ENCODE results near the gene GRIK3. TPM values are rescaled to one million over a fixed set of nuclear protein-coding genes. Genes with fewer than 3 reads are reported as not detected.

The GRIK3 gene
- total and polyA plus RNA-seq, 2 experiments from 2014 or later, result 0.31 to 2.9 TPM

GRCh38 chr1:36989241-36989640 is 45.1 kb downstream of the GRIK3 start:
- no peak overlapping the region for H3K4me2 ChIP-seq
- H3K4me1 Mint-ChIP-seq, result no peaks in the 10 kb centered on the region
- no peak for DNase-seq (ENCODE audit: low spot score)

More at GRCh38 chr1:36989241-36989640, 45.1 kb downstream of the GRIK3 start:
- Histone ChIP-seq H3K36me3 (ENCODE audit: insufficient read depth) (no peaks in the 10 kb centered on the region), H3F3A (replicated peaks; ENCODE audit: low read depth) (no peaks in the 10 kb centered on the region), H3K27me3 (ENCODE audit: insufficient read depth) (no peaks in the 10 kb centered on the region), H3K9me2 (ENCODE audit: insufficient read depth) (no peaks in the 10 kb centered on the region), H3K4me1 (ENCODE audit: insufficient read depth) (no peaks in the 10 kb centered on the region), H2AFZ (no peak overlapping the region), H3K79me2 (replicated peaks; ENCODE audit: insufficient read depth) (no peaks in the 10 kb centered on the region), H3K27ac (ENCODE audit: low read depth) (no peak overlapping the region), H4K20me1 (replicated peaks; ENCODE audit: insufficient read depth) (no peaks in the 10 kb centered on the region), H3K4me3 (no peak overlapping the region)
- Mint-ChIP-seq H3K4me3 (no peak overlapping the region), H3K36me3 (ENCODE audit: low read depth) (no peaks in the 10 kb centered on the region), H3K27me3 (ENCODE audit: insufficient read depth, low read depth, poor library complexity) (peaks cover 14% of the 10 kb centered on the region), H3K27ac (0 out of 2 replicates have a peak overlapping the region, but pooled peaks have one; percentile 2), H3K9me3 (no peaks in the 10 kb centered on the region; the same call in 2 of the 3 replicates)
- ATAC-seq, result no peak
- TF ChIP-seq, protein P1, sequence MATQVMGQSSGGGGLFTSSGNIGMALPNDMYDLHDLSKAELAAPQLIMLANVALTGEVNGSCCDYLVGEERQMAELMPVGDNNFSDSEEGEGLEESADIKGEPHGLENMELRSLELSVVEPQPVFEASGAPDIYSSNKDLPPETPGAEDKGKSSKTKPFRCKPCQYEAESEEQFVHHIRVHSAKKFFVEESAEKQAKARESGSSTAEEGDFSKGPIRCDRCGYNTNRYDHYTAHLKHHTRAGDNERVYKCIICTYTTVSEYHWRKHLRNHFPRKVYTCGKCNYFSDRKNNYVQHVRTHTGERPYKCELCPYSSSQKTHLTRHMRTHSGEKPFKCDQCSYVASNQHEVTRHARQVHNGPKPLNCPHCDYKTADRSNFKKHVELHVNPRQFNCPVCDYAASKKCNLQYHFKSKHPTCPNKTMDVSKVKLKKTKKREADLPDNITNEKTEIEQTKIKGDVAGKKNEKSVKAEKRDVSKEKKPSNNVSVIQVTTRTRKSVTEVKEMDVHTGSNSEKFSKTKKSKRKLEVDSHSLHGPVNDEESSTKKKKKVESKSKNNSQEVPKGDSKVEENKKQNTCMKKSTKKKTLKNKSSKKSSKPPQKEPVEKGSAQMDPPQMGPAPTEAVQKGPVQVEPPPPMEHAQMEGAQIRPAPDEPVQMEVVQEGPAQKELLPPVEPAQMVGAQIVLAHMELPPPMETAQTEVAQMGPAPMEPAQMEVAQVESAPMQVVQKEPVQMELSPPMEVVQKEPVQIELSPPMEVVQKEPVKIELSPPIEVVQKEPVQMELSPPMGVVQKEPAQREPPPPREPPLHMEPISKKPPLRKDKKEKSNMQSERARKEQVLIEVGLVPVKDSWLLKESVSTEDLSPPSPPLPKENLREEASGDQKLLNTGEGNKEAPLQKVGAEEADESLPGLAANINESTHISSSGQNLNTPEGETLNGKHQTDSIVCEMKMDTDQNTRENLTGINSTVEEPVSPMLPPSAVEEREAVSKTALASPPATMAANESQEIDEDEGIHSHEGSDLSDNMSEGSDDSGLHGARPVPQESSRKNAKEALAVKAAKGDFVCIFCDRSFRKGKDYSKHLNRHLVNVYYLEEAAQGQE (IDR thresholded peaks at IDR 0.05; ENCODE audit: unreplicated experiment), result no peak
- no peak for TF ChIP-seq CREB1 (CRISPR knock-in tag; IDR thresholded peaks at IDR 0.05; ENCODE audit: low read depth)
- TF ChIP-seq ZNF331 (CRISPR knock-in tag; IDR thresholded peaks at IDR 0.05; ENCODE audit: low read depth), result no peak
- TF ChIP-seq, protein P2, sequence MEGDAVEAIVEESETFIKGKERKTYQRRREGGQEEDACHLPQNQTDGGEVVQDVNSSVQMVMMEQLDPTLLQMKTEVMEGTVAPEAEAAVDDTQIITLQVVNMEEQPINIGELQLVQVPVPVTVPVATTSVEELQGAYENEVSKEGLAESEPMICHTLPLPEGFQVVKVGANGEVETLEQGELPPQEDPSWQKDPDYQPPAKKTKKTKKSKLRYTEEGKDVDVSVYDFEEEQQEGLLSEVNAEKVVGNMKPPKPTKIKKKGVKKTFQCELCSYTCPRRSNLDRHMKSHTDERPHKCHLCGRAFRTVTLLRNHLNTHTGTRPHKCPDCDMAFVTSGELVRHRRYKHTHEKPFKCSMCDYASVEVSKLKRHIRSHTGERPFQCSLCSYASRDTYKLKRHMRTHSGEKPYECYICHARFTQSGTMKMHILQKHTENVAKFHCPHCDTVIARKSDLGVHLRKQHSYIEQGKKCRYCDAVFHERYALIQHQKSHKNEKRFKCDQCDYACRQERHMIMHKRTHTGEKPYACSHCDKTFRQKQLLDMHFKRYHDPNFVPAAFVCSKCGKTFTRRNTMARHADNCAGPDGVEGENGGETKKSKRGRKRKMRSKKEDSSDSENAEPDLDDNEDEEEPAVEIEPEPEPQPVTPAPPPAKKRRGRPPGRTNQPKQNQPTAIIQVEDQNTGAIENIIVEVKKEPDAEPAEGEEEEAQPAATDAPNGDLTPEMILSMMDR (conservative IDR thresholded peaks at IDR 0.05; ENCODE audit: low read depth in 2 of 2), result no peak
- TF ChIP-seq EZH2 (IDR thresholded peaks at IDR 0.05; ENCODE audit: low read depth, unreplicated experiment), result no peak
- TF ChIP-seq ZNF114 (CRISPR knock-in tag; IDR thresholded peaks at IDR 0.05), result no peak
- TF ChIP-seq ZNF462 (CRISPR knock-in tag; IDR thresholded peaks at IDR 0.05), result no peak
- TF ChIP-seq, protein P3, sequence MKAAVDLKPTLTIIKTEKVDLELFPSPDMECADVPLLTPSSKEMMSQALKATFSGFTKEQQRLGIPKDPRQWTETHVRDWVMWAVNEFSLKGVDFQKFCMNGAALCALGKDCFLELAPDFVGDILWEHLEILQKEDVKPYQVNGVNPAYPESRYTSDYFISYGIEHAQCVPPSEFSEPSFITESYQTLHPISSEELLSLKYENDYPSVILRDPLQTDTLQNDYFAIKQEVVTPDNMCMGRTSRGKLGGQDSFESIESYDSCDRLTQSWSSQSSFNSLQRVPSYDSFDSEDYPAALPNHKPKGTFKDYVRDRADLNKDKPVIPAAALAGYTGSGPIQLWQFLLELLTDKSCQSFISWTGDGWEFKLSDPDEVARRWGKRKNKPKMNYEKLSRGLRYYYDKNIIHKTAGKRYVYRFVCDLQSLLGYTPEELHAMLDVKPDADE (IDR thresholded peaks at IDR 0.05), result no peak
